HG03175 (cell line): Measurements from ENCODE around the gene ITPR1.
"Not testable (repeated sequence)": the region's sequence is repeated elsewhere in the genome, so short reads cannot be mapped to it uniquely, and the experiment has no call there.

Experiments used
- ATAC-seq: cut with Tn5 transposase; IDR thresholded peaks from one replicate; pipeline ENCODE4 v1.9.1; 2021; ENCODE audit warnings: mild to moderate bottlenecking, moderate library complexity; ENCODE audit not compliant: unreplicated experiment

Gene ITPR1

GRCh38 chr3:4588466-4588865, 95.3 kb downstream of the ITPR1 start:
- no peak for ATAC-seq

- no peak for ATAC-seq
These were observed 96.4 kb downstream of the ITPR1 start for GRCh38 chr3:4589475-4590097.

DNA sequence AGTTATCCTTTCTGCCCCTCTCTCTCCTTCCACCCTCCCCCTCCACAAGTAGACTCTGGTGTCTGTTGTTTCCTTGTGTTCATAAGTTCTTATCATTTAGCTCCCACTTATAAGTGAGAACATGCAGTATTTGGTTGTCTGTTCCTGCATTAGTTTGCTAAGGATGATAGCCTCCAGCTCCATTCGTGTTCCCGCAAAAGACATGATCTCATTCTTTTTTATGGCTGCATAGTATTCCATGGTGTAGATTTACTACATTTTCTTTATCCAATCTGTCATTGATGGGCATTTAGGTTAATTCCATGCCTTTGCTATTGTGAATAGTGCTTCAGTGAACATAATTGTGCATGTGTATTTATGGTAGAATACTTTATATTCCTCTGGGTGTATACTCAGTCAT, 97.7 kb downstream of the ITPR1 start:
- ATAC-seq = not testable (repeated sequence)

DNA sequence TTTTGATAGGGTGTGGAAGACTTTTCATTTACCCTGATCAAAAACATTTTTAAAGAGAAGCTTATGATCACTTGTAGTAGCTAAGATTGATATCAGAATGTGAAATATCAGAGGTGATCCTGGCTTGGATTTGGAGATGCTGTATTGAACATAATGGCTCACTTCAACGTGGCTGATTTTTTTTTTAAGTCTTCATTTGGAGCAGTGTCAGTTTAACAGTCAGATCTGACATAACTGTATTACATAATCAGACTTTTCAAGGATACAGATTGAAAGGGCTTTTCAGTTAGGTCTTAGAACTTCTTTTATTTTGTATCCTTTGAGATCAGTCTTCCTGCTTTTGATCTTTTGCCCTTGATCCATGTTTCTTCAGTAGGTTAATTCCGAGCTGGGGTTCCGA, 98.5 kb downstream of the ITPR1 start:
- ATAC-seq = no peak

- no peak for ATAC-seq
These were observed 99.9 kb downstream of the ITPR1 start for GRCh38 chr3:4593014-4593413.

DNA sequence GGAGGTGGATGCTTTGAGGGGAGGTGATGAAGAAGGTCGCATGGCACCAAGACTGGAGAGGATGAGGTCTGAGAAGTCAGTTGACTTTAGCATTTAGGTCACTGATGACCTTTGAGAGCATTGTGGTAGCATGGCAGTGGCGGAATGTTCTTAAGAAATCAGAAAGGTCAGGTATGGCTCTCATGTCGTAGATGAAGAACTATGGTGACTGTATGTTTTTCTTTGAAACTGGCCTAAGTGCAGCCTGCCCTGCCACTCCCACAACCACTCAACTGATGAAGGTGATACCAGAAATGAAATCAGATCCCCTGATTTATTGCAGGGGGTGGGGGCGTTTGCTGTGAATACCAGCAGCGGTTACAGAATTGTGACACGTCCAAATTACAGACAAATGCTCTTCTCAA, 102.6 kb downstream of the ITPR1 start:
- ATAC-seq = no peak

- ATAC-seq = no peak
These were observed 103.5 kb downstream of the ITPR1 start for GRCh38 chr3:4596612-4597011.

DNA sequence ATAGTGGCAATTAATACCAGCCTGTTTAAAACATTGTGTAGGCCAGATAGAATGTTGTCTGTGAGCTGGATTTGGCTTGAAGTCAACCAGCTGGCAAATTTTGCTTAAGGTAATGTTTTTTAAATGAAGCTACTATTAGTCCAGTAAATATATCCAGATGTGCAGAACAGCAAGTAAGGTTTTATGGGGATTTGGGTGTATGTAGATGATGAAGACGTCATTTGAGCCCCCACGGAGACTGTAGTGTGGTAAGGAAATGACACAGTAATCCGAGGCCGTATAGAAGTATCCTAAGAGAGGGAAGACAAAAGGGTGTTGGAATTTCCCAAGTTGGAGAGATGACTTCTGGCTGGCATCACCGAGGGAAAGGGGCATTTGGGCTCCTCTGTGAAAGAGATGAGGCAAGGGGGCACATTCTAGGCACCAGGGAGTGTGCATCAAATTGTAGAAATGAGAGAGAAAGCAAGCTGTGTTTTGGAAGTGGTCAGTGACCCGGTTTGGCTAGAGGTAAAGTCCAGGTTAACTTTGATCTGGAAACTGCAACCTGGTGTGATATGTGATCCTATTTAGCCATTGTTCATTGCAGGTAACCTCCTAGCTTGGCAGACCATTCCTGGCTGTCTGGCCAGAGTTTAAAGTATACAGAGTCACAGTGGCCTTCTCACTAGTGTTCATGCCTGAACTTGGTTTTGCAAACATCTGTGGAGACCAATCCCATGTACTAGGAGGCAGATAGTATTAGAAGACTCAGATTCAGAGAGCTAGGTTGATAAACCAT, 104.2 kb downstream of the ITPR1 start:
- no peak for ATAC-seq

DNA sequence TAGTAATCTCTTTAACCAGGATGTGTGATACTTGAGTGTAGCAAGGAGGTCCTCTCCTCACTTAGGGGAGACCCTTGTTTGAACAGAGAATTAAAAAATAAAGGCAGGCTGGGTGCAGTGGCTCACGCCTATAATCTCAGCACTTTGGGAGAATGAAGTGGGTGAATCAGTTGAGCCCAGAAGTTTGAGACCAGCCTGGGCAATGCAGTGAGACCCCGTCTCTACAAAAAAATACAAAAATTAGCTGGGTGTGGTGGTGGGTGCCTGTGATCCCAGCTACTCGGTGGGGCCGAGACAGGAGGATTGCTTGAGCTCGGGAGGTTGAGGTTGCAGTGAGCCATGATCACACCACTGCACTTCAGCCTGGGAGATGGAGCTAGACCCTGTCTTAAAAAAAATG, 105.1 kb downstream of the ITPR1 start:
- ATAC-seq = not testable (repeated sequence)

GRCh38 chr3:4599612-4600011, 106.5 kb downstream of the ITPR1 start:
- no peak for ATAC-seq

DNA sequence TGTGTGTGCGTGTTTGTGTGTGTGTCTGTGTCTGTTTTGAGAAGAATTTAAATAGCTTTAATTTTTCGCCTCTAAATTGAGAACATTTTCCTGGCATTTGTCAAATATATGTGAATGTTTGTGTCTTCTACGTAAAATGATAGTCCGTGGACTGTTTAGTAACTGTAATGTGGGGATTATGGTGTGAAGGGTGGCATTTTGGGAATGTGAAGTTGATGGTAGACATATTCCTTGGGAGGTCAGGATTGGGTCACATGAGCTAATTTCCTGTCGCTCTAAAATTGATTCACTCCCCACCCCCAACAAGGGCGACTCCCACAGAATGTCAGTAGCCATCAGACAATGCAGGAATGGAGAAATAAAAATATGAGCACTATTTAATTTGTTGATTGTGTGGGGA, 107.3 kb downstream of the ITPR1 start:
- no peak for ATAC-seq

DNA sequence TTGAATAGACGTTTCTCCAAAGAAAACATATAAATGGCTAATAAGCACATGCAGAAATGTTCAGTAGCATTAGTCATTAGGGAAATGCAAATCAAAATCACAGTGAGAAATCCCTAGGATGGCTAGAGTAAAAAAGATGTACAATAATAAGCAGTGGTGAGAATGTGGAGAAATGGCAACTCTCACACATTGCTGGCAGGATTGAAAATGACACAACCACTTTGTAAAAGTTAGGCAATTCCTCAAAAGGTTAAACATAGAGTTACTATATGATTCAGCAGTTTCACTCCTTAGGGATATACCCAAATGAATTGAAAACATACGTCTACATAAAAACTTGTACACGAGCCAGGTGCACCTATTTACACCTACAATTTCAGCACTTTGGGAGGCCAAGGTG, 108.7 kb downstream of the ITPR1 start:
- no peak for ATAC-seq

DNA sequence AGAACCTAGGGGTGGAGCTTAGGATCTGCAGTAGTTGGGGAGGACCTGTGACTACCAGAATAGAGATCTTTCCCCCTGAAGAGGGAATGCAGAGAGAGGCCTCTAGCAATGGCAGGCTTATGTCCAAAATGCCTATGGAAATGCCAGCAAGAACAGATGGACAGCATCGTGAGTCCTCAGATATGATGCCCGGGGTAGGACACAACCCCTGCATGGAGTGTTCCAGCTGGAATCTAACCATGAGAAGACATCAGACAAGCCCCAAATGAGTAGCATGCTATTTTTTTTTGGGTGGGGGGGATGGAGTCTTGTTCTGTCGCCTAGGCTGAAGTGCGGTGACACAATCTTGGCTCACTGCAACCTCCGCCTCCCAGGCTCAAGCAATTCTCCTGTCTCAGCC, 111.5 kb downstream of the ITPR1 start:
- ATAC-seq = no peak

- no peak for ATAC-seq
These were observed 113.8 kb downstream of the ITPR1 start for GRCh38 chr3:4606911-4607310.

DNA sequence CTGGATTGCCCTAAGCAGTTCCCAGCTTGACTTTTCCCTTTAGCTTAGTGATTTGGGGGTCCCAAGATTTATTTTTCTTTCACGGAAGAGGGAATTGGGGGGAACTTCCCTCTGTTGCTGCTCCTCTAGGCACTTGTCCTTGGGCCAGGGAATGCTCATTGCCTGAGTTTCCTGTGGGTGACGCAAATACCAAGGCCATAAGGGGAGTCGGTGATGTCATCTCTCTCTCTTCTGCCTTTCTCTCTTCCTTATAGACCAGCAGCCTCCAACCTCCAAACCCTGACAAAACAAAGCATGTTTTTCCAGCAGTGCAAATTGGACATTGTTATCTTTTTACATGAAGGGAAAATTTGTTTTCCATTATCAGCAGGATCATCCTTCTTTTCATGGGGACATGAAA, 120.2 kb downstream of the ITPR1 start:
- no peak for ATAC-seq

DNA sequence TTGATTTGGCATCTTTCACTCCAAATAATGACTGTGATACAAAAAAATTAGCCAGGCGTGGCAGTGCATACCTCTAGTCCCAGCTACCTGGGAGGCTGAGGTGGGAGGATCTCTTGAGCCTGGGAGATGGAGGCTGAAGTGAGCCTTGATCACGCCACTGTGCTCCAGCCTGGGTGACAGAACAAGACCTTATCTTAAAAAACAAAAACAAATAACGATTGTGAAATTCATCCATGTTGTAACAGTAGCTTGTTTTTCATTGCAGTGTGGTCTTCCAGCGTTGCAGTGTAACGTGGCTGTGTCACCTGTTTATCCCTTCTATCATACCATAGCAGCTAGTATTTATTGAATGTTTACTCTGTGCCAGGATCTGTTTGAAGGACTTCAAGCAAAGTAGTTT, 120.9 kb downstream of the ITPR1 start:
- ATAC-seq = no peak

DNA sequence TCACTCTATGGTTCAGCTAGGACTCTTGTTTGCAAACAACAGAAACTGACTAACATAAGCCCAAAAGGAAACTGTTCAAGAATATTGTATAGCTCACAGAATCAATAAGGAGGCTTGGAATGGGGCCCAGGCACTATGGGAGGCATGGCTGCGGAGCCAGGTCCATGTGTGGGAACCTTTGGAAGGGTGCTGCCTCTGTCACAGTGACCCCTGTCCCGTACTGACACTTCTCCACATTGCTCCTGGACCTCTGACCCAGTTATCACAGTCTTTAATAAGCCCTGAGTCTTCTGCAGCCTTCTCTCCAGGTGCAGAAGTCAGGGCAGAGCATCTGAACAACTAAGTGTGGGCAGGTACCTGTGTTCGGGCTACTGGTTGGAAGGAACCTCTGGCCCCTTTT, 121.8 kb downstream of the ITPR1 start:
- no peak for ATAC-seq

DNA sequence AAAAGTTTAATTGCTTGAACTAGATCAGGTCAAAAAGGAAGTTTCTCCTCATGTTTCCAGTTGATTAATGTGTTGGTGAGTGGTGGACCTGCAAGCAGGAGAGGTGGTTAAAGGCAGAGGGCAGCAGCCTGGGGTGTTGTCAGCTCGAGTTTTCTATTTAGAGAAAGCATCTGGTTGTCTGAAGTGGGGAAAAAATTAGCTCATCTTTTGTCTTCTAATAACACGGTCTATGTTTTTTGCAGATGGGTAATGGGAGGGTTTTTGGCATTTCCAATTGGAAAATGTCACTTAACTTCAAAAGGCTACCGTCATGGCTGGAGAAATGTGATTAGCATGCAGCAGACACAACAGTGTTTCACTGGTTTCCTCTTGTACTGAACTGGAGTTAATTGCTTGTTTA, 122.6 kb downstream of the ITPR1 start:
- ATAC-seq = no peak

- no peak for ATAC-seq
These were observed 130.4 kb downstream of the ITPR1 start for GRCh38 chr3:4623421-4623999.

DNA sequence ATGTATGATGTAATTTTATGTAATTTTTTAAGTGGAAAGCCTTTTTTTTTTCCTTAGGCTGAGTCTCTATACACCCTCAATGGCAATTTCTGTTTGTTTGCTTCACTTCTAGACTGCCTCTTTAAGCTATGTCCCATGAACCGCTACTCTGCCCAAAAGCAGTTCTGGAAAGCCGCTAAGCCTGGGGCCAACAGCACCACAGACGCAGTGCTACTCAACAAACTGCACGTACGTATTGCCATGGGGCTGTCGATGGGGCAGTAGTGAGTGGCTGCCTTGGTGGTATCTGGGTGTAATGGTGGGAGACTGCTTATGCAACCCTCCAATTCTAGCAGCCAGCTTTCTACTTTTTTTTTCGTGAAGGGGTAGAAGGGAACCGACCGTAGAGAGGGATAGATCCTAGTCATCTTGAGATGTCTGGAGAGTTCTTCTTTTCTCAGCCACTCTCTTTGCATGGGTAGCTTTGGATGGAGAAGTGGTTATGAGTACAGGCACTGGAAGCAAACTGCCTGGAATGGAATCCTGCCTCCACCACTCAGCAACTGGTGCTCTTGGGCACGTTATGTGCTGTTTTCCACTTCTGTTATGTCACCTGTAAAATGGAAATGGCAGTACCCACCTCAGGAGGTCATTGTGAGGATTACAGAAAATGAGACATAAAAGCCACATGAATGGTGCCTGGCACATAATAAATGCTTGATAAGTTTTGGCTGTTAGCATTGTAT, 134.7 kb downstream of the ITPR1 start:
- ATAC-seq = no peak

DNA sequence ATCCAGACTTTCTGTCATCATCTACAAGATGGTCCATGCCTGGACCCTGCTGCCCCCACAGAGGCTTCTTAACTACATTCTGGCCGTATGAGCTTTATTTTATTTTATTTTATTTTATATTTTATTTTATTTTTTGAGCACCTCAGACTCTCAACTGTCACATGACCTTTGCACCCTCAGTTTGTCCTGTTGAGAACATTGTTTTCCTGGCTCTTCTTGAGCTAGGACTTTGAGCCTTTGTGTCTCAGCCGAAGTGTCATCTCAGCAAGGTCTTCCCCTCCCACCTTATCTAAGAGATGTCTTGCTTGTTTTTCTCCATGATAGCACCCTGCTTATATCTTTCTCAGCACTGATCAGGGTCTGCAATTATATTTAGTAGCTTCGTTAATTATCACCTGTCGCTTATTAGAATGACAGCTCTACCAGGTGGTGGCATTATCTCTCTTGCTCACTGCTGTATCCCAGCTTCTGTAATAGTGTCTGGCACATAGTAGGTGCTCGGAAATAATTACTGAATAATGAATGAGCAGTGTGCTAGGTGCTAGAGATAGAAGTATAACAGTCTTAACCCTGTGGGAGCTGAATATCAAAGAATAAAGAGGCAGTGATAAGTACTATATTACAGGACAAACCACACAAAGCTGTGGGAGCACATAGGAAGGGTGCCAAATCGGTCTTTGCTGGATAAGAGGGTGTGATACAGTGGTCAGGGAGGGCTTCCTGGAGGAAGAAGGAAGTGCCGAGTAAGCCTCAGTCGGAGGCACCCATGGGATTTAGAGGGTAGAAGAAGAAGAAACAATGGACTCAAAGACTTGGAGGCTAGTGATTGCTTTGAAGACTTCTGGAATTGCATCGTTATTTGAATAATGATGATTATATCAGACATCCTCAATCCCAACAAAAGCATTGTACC, 136.2 kb downstream of the ITPR1 start:
- ATAC-seq = no peak
